Psoas muscle (tissue), 8 donors: ENCODE results near the gene NFATC1. TPM values are rescaled to one million over a fixed set of nuclear protein-coding genes. Genes with fewer than 3 reads are reported as not detected.

Experiments used
- ATAC-seq, 4 donors: fragments of 200-7000 bp; cut with Tn5 transposase; one replicate each; pipeline ENCODE4 v1.9.1; 2020; ENCODE audit warnings: moderate library complexity in 3 of 4, mild to moderate bottlenecking in 2 of 4
- DNase-seq, 2 donors: peaks; one replicate each; pipeline ENCODE4 v3.0.0-alpha.2; 2020
- H3K27ac ChIP-seq: fragments of 200-600 bp; one replicate; pipeline ENCODE4 v1.8.0; 2022
- H3K27me3 ChIP-seq, 3 donors: fragments of 200-600 bp in 1 of 3; one replicate each; pipeline versions ENCODE4 v1.6.1 to v1.8.0; 2013 to 2022; ENCODE audit warnings: low read length in 2 of 3, mild to moderate bottlenecking in 2 of 3, moderate library complexity in 1 of 3; ENCODE audit not compliant: insufficient read depth in 3 of 3
- H3K36me3 ChIP-seq, 2 donors: fragments of 200-600 bp in 1 of 2; one replicate each; pipeline versions ENCODE4 v1.6.1 to v1.8.0; 2013 to 2022; ENCODE audit warnings: low read depth in 1 of 2, mild to moderate bottlenecking in 1 of 2, moderate library complexity in 1 of 2; ENCODE audit not compliant: insufficient read depth in 1 of 2
- H3K4me1 ChIP-seq: fragments of 200-600 bp; one replicate; pipeline ENCODE4 v1.8.0; 2022
- H3K4me3 ChIP-seq: fragments of 200-600 bp; one replicate; pipeline ENCODE4 v1.8.0; 2022; ENCODE audit warnings: mild to moderate bottlenecking
- H3K9me3 ChIP-seq: fragments of 200-600 bp; one replicate; pipeline ENCODE4 v1.8.0; 2022
- WGBS, 3 donors: extraction: QIAGEN DNeasy Blood & Tissue Kit; methylation state at CpG; one replicate each; pipeline versions ENCODE4 v1.1.6 to v1.1.7; 2013; 5-methylcytosine and 5-hydroxymethylcytosine counted together
- intact Hi-C, 2 donors: fragments of 100-400 bp; cut with DNase I; formaldehyde crosslinking; loops; one replicate each; pipeline versions ENCODE4 v1.11.0 to v1.14.2; 2022
- polyA plus RNA-seq, 3 donors: library from polyadenylated mRNA; stranded (reverse); fragments of 200-250 nt; gene quantifications; one replicate each; pipeline ENCODE4 v1.2.3, GENCODE V29; 2013
- total RNA-seq, 4 donors: library from RNA; stranded (reverse); fragmentation: NEBNext Ultra II Directional in 2 of 4; extraction: Animal tissue kit (Norgen Biotek cat#: 25700) in 2 of 4; gene quantifications; one replicate each; pipeline versions ENCODE4 v1.2.1 to v1.2.4, GENCODE V29; 2021 to 2023
- TF ChIP-seq, protein P1 (sequence below): fragments of 200-600 bp; IDR thresholded peaks from one replicate; pipeline ENCODE4 v1.8.0; 2022; ENCODE audit warnings: antibody characterized with exemption
- donor health status: healthy with polysubstance abuse.
- donor health status: DM: no; HTN: no; CAD: no; lungs with moderate emphysema.
- donor health status: Bipolar disorder and iron deficiency.
- donor health status: healthy.
- donor health status: DM: yes; HTN: yes; CAD: no.
- donor health status: DM: no; HTN: no; CAD: no.
- donor health status: DM: no; HTN: no; CAD: no.
- donor health status: DM: yes; HTN: yes; CAD: no.

NFATC1 gene
- total and polyA plus RNA-seq, 7 donors = 3.0 to 28.7 (median 21.0) TPM

DNA sequence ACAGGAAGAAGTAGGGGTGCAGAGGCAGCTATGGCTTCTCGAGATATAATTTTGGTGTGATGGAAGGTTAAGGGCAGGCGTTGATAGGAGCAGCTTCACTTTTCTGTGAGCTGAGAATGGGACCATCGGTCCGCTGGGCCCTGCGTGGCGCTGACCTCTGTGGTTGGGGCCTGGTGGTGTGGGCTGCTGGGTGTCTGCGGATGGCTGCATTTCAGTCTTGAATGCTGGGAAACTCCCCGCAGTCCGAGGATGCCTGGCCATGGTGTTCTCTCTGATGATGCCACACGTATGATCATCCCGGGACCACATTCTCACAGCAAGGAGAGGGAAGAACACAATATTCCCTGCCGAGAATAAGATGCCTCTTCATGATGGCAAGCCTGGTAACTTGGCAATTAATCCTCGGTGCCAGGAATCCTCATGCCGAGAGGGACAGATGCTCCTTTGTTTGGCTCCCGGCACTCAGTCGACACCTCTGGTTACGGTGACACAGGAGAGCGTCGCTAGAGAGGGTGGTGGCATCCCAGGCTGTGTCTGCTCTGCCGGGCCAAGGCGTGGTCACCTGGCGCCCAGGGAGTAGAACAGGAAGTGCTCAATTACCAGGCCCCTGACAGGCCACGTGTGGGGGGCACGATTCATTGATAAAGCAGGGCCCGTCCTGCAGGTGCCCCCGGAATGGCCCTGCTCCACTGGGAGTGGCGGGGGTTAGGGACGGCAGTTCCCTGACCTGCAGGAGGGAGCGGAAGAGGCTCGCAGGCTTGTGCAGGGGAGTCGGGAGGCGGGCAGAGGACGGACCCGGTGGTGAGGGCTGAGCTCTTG is 164.5 kb downstream of the NFATC1 start:
- Histone ChIP-seq H3K4me1 (no peaks in the 10 kb centered on the region), H3K9me3 (no peaks in the 10 kb centered on the region), H3K36me3 (no peaks in the 10 kb centered on the region), H3K4me3 (no peak overlapping the region), H3K27ac (no peak overlapping the region), H3K27me3 (peaks cover 0 to 5% (median 0%) of the 10 kb centered on the region in 3 donors)
- 80 to 85% (median 84%) methylated on average over 34 of the region's 34 CpGs for WGBS, 3 donors
- ATAC-seq (no peak), DNase-seq (no peak)
- intact Hi-C loops = loop anchor here in 1 of 2 donors (10.0 kb wide), 1 partner anchor 55 kb away; no protein-coding TSS in a partner anchor
- TF ChIP-seq, protein P1, sequence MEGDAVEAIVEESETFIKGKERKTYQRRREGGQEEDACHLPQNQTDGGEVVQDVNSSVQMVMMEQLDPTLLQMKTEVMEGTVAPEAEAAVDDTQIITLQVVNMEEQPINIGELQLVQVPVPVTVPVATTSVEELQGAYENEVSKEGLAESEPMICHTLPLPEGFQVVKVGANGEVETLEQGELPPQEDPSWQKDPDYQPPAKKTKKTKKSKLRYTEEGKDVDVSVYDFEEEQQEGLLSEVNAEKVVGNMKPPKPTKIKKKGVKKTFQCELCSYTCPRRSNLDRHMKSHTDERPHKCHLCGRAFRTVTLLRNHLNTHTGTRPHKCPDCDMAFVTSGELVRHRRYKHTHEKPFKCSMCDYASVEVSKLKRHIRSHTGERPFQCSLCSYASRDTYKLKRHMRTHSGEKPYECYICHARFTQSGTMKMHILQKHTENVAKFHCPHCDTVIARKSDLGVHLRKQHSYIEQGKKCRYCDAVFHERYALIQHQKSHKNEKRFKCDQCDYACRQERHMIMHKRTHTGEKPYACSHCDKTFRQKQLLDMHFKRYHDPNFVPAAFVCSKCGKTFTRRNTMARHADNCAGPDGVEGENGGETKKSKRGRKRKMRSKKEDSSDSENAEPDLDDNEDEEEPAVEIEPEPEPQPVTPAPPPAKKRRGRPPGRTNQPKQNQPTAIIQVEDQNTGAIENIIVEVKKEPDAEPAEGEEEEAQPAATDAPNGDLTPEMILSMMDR = no peak

- Histone ChIP-seq H3K27ac (no peak overlapping the region), H3K27me3 (peaks cover 0 to 5% (median 0%) of the 10 kb centered on the region in 3 donors), H3K4me3 (no peak overlapping the region), H3K36me3 (no peaks in the 10 kb centered on the region), H3K4me1 (no peaks in the 10 kb centered on the region), H3K9me3 (no peaks in the 10 kb centered on the region)
- DNase-seq (no peak), ATAC-seq (no peak)
- intact Hi-C loops = loop anchor here in 1 of 2 donors (10.0 kb wide), 1 partner anchor 56 kb away; no protein-coding TSS in a partner anchor
- TF ChIP-seq, protein P1 = no peak
- 85 to 88% (median 85%) methylated on average over 5 of the region's 5 CpGs for WGBS, 3 donors
Measured at GRCh38 chr18:79560861-79561210, 165.1 kb downstream of the NFATC1 start.

DNA sequence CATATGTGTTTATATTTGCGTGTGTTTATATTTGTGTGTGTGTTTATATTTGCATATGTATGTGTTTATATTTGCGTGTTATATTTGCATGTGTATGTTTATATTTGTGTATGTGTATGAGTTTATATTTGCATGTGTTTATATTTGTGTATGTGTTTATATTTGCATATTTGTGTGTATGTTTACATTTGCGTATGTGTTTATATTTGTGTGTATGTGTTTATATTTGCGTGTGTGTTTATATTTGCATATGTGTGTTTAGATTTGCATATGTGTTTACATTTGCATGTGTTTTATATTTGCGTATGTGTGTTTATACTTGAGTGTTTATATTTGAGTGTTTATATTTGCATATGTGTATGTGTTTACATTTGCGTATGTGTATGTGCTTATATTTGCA is 168.2 kb downstream of the NFATC1 start:
- no peaks in the 10 kb centered on the region for H3K36me3 ChIP-seq
- DNase-seq = no peak
- H3K27ac ChIP-seq = no peak overlapping the region
- 92 to 97% (median 97%) methylated on average over 6 of the region's 6 CpGs for WGBS, 3 donors
- peaks cover 0 to under 1% (median 0%) of the 10 kb centered on the region in 3 donors for H3K27me3 ChIP-seq
- intact Hi-C loops = loop anchor here in 1 of 2 donors (10.0 kb wide), 1 partner anchor 59 kb away; no protein-coding TSS in a partner anchor
- TF ChIP-seq, protein P1 = no peak
- no peak overlapping the region for H3K4me3 ChIP-seq
- no peaks in the 10 kb centered on the region for H3K9me3 ChIP-seq
- H3K4me1 ChIP-seq = peaks cover 14% of the 10 kb centered on the region
- ATAC-seq = no peak

- DNase-seq (no peak), ATAC-seq (no peak)
- 81 to 87% (median 82%) methylated on average over 6 of the region's 6 CpGs for WGBS, 3 donors
- intact Hi-C loops = loop anchor here in 1 of 2 donors (10.0 kb wide), 1 partner anchor 60 kb away; no protein-coding TSS in a partner anchor
- Histone ChIP-seq H3K4me3 (no peak overlapping the region), H3K27ac (no peak overlapping the region), H3K27me3 (no peaks in the 10 kb centered on the region), H3K36me3 (no peaks in the 10 kb centered on the region), H3K9me3 (no peaks in the 10 kb centered on the region), H3K4me1 (peaks cover 14% of the 10 kb centered on the region)
- TF ChIP-seq, protein P1 = no peak
Measured at GRCh38 chr18:79564441-79564840, 168.7 kb downstream of the NFATC1 start.
